K562 (cell line): ENCODE results near the gene TARBP2. TPM values are rescaled to one million over a fixed set of nuclear protein-coding genes. Genes with fewer than 3 reads are reported as not detected.

Source experiments
- CGGBP1 ChIP-seq: fragments of 250-450 bp; sonication (Bioruptor Pico); IDR thresholded peaks from 2 replicates; pipeline ENCODE4 v1.9.0; 2021; ENCODE audit warnings: mild to moderate bottlenecking
- FOXA1 ChIP-seq: fragments of 450-650 bp; IDR thresholded peaks from 2 replicates; pipeline ENCODE4 v1.6.1; 2016; ENCODE audit warnings: mild to moderate bottlenecking, borderline replicate concordance
- HOXB6 ChIP-seq: fragments of 250-450 bp; sonication (Bioruptor Pico); IDR thresholded peaks from 2 replicates; pipeline ENCODE4 v1.5.1; 2022; ENCODE audit warnings: mild to moderate bottlenecking, borderline replicate concordance
- MYNN ChIP-seq, 2 experiments: sonication (generic); formaldehyde crosslinking in 1 of 2; IDR thresholded peaks; 2 replicates each; pipeline versions ENCODE4 v1.5.0 to v1.6.1; 2016 to 2020; ENCODE audit warnings: antibody characterized with exemption in 1 of 2, missing genetic modification reagents in 1 of 2
- PHF20 ChIP-seq: fragments of 450-650 bp; IDR thresholded peaks from 2 replicates; pipeline ENCODE4 v1.6.1; 2018; ENCODE audit not compliant: partially characterized antibody
- PHF8 ChIP-seq: fragments of 200-600 bp; sonication (generic); IDR thresholded peaks from 2 replicates; pipeline ENCODE4 v1.6.1; 2012; ENCODE audit warnings: mixed run types, mild to moderate bottlenecking, inconsistent platforms, low read length, moderate library complexity, borderline replicate concordance
- PRDM10 ChIP-seq: fragments of 450-650 bp; IDR thresholded peaks from 2 replicates; pipeline ENCODE4 v1.6.1; 2018; ENCODE audit not compliant: partially characterized antibody
- THRAP3 ChIP-seq: fragments of 450-650 bp; IDR thresholded peaks from 2 replicates; pipeline ENCODE4 v1.6.1; 2016; ENCODE audit warnings: mild to moderate bottlenecking, inconsistent platforms, borderline replicate concordance
- ZBTB1 ChIP-seq: sonication (generic); formaldehyde crosslinking; IDR thresholded peaks from 2 replicates; pipeline ENCODE4 v1.8.1; 2023; ENCODE audit warnings: missing genetic modification reagents, low read depth, mild to moderate bottlenecking, borderline replicate concordance
- ZFP36 ChIP-seq: fragments of 150-350 bp; IDR thresholded peaks from 2 replicates; pipeline ENCODE4 v1.6.1; 2018; ENCODE audit warnings: low read length, low read depth; ENCODE audit not compliant: partially characterized antibody
- polyA plus RNA-seq, 8 experiments: library from polyadenylated mRNA; depleted of rRNA in 4 of 8; stranded (reverse) in 5 of 8; unstranded in 3 of 8; fragments of >200 nt; fragmentation: Nextera tagmentation in 2 of 8; fragmentation: Illumina TruSeq in 1 of 8; extraction: Ambion mirVana in 2 of 8; extraction: Trizol in 1 of 8; gene quantifications; 2 replicates each; pipeline versions ENCODE4 v1.2.1 to v1.2.3, GENCODE V29; 2011 to 2014; ENCODE audit warnings: inconsistent platforms in 1 of 8, missing spikeins in 1 of 8
- total RNA-seq, 7 experiments: library from RNA; depleted of rRNA in 6 of 7; stranded (reverse); fragments of >200 nt in 6 of 7; fragmentation: Illumina TruSeq in 2 of 7; extraction: Trizol in 2 of 7; gene quantifications; 2 replicates each; pipeline versions ENCODE4 v1.2.1 to v1.2.3, GENCODE V29; 2011 to 2021; ENCODE audit warnings: low replicate concordance in 1 of 7
- TF ChIP-seq, protein P1 (sequence below): fragments of 250-450 bp; sonication (Bioruptor Pico); IDR thresholded peaks from 2 replicates; pipeline ENCODE4 v1.5.0; 2021; ENCODE audit warnings: mild to moderate bottlenecking, borderline replicate concordance
- TF ChIP-seq, protein P2 (sequence below): sonication (generic); IDR thresholded peaks from 2 replicates; pipeline ENCODE4 v1.6.1; 2016
- TF ChIP-seq, protein P3 (sequence below): fragments of 250-450 bp; sonication (Bioruptor Pico); IDR thresholded peaks from 2 replicates; pipeline ENCODE4 v1.4.0; 2020; ENCODE audit warnings: mild to moderate bottlenecking, moderate library complexity
- TF ChIP-seq, protein P4 (sequence below), 2 experiments: fragments of 450-650 bp in 1 of 2; sonication (generic) in 1 of 2; formaldehyde crosslinking in 1 of 2; IDR thresholded peaks in 1 of 2; conservative IDR thresholded peaks in 1 of 2; 2 replicates each; pipeline versions ENCODE4 v1.6.1 to v1.8.1; 2016 to 2023; ENCODE audit warnings: mild to moderate bottlenecking in 2 of 2, moderate library complexity in 2 of 2, inconsistent platforms in 1 of 2, missing genetic modification reagents in 1 of 2

The TARBP2 gene
- total and polyA plus RNA-seq, 9 of the 15 experiments (the other 6 are each of a cell fraction or from before 2014, with no cell fraction given): 5.6 to 69.0 (median 44.6) TPM

DNA sequence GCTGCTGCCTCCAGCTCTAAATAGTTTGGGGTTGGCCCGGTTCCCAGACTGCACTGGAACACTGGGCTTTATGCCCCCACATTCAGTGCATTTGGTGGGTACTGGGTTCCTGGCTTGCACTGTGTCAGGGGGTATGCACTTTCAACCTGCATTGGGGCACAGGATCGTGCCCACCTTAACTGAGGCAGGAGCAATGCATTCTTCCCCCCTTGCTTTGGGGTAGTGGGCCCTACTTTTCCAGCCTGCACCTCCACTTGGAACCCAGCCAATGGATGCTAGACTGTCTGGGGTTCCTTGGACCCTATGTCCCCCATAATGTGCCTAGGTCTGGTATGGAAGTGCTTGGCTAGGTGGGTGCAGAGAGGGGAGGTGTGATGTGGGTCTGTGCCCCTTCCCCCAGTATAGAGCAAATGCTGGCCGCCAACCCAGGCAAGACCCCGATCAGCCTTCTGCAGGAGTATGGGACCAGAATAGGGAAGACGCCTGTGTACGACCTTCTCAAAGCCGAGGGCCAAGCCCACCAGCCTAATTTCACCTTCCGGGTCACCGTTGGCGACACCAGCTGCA lies 615 bp downstream of the TARBP2 start (continued):
- TF ChIP-seq, protein P1, sequence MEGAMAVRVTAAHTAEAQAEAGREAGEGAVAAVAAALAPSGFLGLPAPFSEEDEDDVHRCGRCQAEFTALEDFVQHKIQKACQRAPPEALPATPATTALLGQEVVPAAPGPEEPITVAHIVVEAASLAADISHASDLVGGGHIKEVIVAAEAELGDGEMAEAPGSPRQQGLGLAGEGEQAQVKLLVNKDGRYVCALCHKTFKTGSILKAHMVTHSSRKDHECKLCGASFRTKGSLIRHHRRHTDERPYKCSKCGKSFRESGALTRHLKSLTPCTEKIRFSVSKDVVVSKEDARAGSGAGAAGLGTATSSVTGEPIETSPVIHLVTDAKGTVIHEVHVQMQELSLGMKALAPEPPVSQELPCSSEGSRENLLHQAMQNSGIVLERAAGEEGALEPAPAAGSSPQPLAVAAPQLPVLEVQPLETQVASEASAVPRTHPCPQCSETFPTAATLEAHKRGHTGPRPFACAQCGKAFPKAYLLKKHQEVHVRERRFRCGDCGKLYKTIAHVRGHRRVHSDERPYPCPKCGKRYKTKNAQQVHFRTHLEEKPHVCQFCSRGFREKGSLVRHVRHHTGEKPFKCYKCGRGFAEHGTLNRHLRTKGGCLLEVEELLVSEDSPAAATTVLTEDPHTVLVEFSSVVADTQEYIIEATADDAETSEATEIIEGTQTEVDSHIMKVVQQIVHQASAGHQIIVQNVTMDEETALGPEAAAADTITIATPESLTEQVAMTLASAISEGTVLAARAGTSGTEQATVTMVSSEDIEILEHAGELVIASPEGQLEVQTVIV (CRISPR knock-in tag): no peak
- TF ChIP-seq THRAP3 (no peak), ZBTB1 (0 out of 2 replicates have a peak, but pooled peaks have one; percentile 27), PHF20 (no peak), PHF8 (no peak; the same call in 1 of the 2 replicates), ZFP36 (no peak), PRDM10 (peak; percentile 78), MYNN (IDR thresholded peaks at IDR 0.05) (no peak), MYNN (CRISPR knock-in tag; IDR thresholded peaks at IDR 0.05) (no peak), CGGBP1 (no peak), HOXB6 (CRISPR knock-in tag) (no peak), FOXA1 (no peak)
- TF ChIP-seq, protein P2, sequence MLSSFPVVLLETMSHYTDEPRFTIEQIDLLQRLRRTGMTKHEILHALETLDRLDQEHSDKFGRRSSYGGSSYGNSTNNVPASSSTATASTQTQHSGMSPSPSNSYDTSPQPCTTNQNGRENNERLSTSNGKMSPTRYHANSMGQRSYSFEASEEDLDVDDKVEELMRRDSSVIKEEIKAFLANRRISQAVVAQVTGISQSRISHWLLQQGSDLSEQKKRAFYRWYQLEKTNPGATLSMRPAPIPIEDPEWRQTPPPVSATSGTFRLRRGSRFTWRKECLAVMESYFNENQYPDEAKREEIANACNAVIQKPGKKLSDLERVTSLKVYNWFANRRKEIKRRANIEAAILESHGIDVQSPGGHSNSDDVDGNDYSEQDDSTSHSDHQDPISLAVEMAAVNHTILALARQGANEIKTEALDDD: no peak
- TF ChIP-seq, protein P3, sequence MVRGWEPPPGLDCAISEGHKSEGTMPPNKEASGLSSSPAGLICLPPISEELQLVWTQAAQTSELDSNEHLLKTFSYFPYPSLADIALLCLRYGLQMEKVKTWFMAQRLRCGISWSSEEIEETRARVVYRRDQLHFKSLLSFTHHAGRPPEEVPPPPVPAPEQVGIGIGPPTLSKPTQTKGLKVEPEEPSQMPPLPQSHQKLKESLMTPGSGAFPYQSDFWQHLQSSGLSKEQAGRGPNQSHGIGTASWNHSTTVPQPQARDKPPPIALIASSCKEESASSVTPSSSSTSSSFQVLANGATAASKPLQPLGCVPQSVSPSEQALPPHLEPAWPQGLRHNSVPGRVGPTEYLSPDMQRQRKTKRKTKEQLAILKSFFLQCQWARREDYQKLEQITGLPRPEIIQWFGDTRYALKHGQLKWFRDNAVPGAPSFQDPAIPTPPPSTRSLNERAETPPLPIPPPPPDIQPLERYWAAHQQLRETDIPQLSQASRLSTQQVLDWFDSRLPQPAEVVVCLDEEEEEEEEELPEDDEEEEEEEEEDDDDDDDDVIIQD (CRISPR knock-in tag): no peak
- TF ChIP-seq, protein P4, sequence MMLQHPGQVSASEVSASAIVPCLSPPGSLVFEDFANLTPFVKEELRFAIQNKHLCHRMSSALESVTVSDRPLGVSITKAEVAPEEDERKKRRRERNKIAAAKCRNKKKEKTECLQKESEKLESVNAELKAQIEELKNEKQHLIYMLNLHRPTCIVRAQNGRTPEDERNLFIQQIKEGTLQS (IDR thresholded peaks at IDR 0.05): no peak
- TF ChIP-seq, protein P4 (CRISPR knock-in tag; conservative IDR thresholded peaks at IDR 0.05): no peak; the same call in 1 of the 2 replicates
